ENCODE measurements around the gene VNN1. TPM values are rescaled to one million over a fixed set of nuclear protein-coding genes. Genes with fewer than 3 reads are reported as not detected.

The VNN1 gene
- total RNA-seq, 1 donor from 2014 or later: 0.07 TPM

GRCh38 chr6:132731086-132731485 lies 17.2 kb upstream of the VNN1 start:
- Histone ChIP-seq H3K9me3 (ENCODE audit: insufficient read depth, low read depth, low read length) (no peaks in the 10 kb centered on the region), H3K9ac (ENCODE audit: low read length) (no peak overlapping the region), H4K20me1 (ENCODE audit: insufficient read depth, low read length) (no peaks in the 10 kb centered on the region), H2AFZ (ENCODE audit: low read depth, low read length) (no peak overlapping the region), H3K36me3 (ENCODE audit: insufficient read depth, low read length) (no peaks in the 10 kb centered on the region), H3K4me1 (ENCODE audit: insufficient read depth, low read length) (no peaks in the 10 kb centered on the region), H3K27ac (ENCODE audit: low read depth, low read length) (no peak overlapping the region), H3K79me2 (ENCODE audit: insufficient read depth, low read length) (no peaks in the 10 kb centered on the region), H3K27me3 (ENCODE audit: insufficient read depth, low read length) (no peaks in the 10 kb centered on the region), H3K4me3 (ENCODE audit: insufficient read depth, low read depth, low read length) (no peak overlapping the region), H3K4me2 (ENCODE audit: low read length) (no peak overlapping the region)
- Mint-ChIP-seq H3K9me3 (ENCODE audit: unreplicated experiment) (no peaks in the 10 kb centered on the region), H3K4me3 (ENCODE audit: unreplicated experiment) (no peak overlapping the region), H3K27ac (ENCODE audit: unreplicated experiment) (no peak overlapping the region), H3K36me3 (ENCODE audit: low read depth, unreplicated experiment) (no peaks in the 10 kb centered on the region), H3K4me1 (ENCODE audit: low read depth, unreplicated experiment) (no peaks in the 10 kb centered on the region), H3K27me3 (ENCODE audit: low read depth, unreplicated experiment) (no peaks in the 10 kb centered on the region)
- FAIRE-seq (peak; percentile 13), DNase-seq (ENCODE audit: low read depth) (peak; percentile 10)
- TF ChIP-seq CTCF (IDR thresholded peaks at IDR 0.05; ENCODE audit: insufficient read depth, low read depth, low read length): no peak
- no peak for TF ChIP-seq EZH2 (IDR thresholded peaks at IDR 0.05; ENCODE audit: insufficient read depth, low read length)

- H4K20me1 ChIP-seq (ENCODE audit: insufficient read depth, low read length): no peaks in the 10 kb centered on the region
- DNase-seq (ENCODE audit: low read depth): peak; percentile 43
- no peak for TF ChIP-seq CTCF (IDR thresholded peaks at IDR 0.05; ENCODE audit: insufficient read depth, low read depth, low read length)
- TF ChIP-seq EZH2 (IDR thresholded peaks at IDR 0.05; ENCODE audit: insufficient read depth, low read length): no peak
- H2AFZ ChIP-seq (ENCODE audit: low read depth, low read length): no peak overlapping the region
- Mint-ChIP-seq H3K27me3 (ENCODE audit: low read depth, unreplicated experiment) (no peaks in the 10 kb centered on the region), H3K4me3 (ENCODE audit: unreplicated experiment) (no peak overlapping the region), H3K4me1 (ENCODE audit: low read depth, unreplicated experiment) (no peaks in the 10 kb centered on the region), H3K36me3 (ENCODE audit: low read depth, unreplicated experiment) (no peaks in the 10 kb centered on the region), H3K27ac (ENCODE audit: unreplicated experiment) (no peak overlapping the region), H3K9me3 (ENCODE audit: unreplicated experiment) (no peaks in the 10 kb centered on the region)
- no peaks in the 10 kb centered on the region for H3K4me1 ChIP-seq (ENCODE audit: insufficient read depth, low read length)
- H3K4me3 ChIP-seq (ENCODE audit: insufficient read depth, low read depth, low read length): no peak overlapping the region
- no peak overlapping the region for H3K9ac ChIP-seq (ENCODE audit: low read length)
- no peaks in the 10 kb centered on the region for H3K9me3 ChIP-seq (ENCODE audit: insufficient read depth, low read depth, low read length)
- H3K36me3 ChIP-seq (ENCODE audit: insufficient read depth, low read length): no peaks in the 10 kb centered on the region
- H3K27me3 ChIP-seq (ENCODE audit: insufficient read depth, low read length): no peaks in the 10 kb centered on the region
- H3K79me2 ChIP-seq (ENCODE audit: insufficient read depth, low read length): no peaks in the 10 kb centered on the region
- H3K27ac ChIP-seq (ENCODE audit: low read depth, low read length): no peak overlapping the region
- no peak overlapping the region for H3K4me2 ChIP-seq (ENCODE audit: low read length)
- FAIRE-seq: no peak
These were observed 16.7 kb upstream of the VNN1 start for GRCh38 chr6:132730560-132730959.

- no peak overlapping the region for H3K4me3 Mint-ChIP-seq (ENCODE audit: unreplicated experiment)
- Histone ChIP-seq H3K27ac (ENCODE audit: low read depth, low read length) (no peak overlapping the region), H3K4me3 (ENCODE audit: insufficient read depth, low read depth, low read length) (no peak overlapping the region), H2AFZ (ENCODE audit: low read depth, low read length) (no peak overlapping the region), H3K4me2 (ENCODE audit: low read length) (no peak overlapping the region), H3K9ac (ENCODE audit: low read length) (no peak overlapping the region), H3K4me1 (ENCODE audit: insufficient read depth, low read length) (no peaks in the 10 kb centered on the region), H3K36me3 (ENCODE audit: insufficient read depth, low read length) (no peaks in the 10 kb centered on the region), H3K27me3 (ENCODE audit: insufficient read depth, low read length) (no peaks in the 10 kb centered on the region), H3K79me2 (ENCODE audit: insufficient read depth, low read length) (no peaks in the 10 kb centered on the region), H4K20me1 (ENCODE audit: insufficient read depth, low read length) (no peaks in the 10 kb centered on the region), H3K9me3 (ENCODE audit: insufficient read depth, low read depth, low read length) (no peaks in the 10 kb centered on the region)
- no peak overlapping the region for H3K27ac Mint-ChIP-seq (ENCODE audit: unreplicated experiment)
- no peaks in the 10 kb centered on the region for H3K9me3 Mint-ChIP-seq (ENCODE audit: unreplicated experiment)
- H3K4me1 Mint-ChIP-seq (ENCODE audit: low read depth, unreplicated experiment): no peaks in the 10 kb centered on the region
- TF ChIP-seq CTCF (IDR thresholded peaks at IDR 0.05; ENCODE audit: insufficient read depth, low read depth, low read length) (no peak), EZH2 (IDR thresholded peaks at IDR 0.05; ENCODE audit: insufficient read depth, low read length) (no peak)
- no peak for FAIRE-seq
- H3K36me3 Mint-ChIP-seq (ENCODE audit: low read depth, unreplicated experiment): no peaks in the 10 kb centered on the region
- no peaks in the 10 kb centered on the region for H3K27me3 Mint-ChIP-seq (ENCODE audit: low read depth, unreplicated experiment)
- DNase-seq (ENCODE audit: low read depth): no peak
These were observed 14.8 kb upstream of the VNN1 start for GRCh38 chr6:132728616-132729015.
